ENCODE data around the gene TMEM272.

Gene TMEM272

DNA sequence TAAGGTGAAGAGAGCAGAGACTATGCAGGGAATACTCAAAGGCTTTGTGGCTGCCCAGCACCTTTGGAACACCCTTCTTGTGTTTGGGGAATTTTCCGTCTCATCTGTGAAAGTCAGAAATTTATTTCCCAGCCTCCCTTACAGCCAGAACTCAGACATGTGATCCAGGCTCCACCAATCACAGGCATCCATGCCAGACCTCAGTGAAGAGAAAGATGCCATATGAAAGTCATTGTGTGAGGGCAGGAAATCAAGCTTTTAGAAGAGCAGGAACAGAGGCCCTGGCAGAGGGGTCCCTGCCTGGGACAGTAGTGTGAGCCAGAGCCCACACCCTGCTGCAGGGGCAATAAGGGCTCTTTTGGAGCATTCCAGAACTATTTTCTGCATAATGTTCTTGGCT lies 28.9 kb upstream of the TMEM272 start:
- TF ChIP-seq SPI1 (IDR thresholded peaks at IDR 0.05; ENCODE audit: borderline replicate concordance, low read depth) (no peak), GABPA (IDR thresholded peaks at IDR 0.05; ENCODE audit: low read depth) (no peak), REST (IDR thresholded peaks at IDR 0.05; ENCODE audit: insufficient replicate concordance, low read depth) (no peak), POLR2AphosphoS5 (IDR thresholded peaks at IDR 0.05; ENCODE audit: low read depth) (no peak)
- TF ChIP-seq, protein P1, sequence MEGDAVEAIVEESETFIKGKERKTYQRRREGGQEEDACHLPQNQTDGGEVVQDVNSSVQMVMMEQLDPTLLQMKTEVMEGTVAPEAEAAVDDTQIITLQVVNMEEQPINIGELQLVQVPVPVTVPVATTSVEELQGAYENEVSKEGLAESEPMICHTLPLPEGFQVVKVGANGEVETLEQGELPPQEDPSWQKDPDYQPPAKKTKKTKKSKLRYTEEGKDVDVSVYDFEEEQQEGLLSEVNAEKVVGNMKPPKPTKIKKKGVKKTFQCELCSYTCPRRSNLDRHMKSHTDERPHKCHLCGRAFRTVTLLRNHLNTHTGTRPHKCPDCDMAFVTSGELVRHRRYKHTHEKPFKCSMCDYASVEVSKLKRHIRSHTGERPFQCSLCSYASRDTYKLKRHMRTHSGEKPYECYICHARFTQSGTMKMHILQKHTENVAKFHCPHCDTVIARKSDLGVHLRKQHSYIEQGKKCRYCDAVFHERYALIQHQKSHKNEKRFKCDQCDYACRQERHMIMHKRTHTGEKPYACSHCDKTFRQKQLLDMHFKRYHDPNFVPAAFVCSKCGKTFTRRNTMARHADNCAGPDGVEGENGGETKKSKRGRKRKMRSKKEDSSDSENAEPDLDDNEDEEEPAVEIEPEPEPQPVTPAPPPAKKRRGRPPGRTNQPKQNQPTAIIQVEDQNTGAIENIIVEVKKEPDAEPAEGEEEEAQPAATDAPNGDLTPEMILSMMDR (IDR thresholded peaks at IDR 0.05; ENCODE audit: insufficient read depth, low read length): no peak
- H3K27ac ChIP-seq (replicated peaks): no peak overlapping the region
- no peak for DNase-seq (ENCODE audit: low read depth in 1 of 2, low spot score in 1 of 2)

GRCh38 chr13:51873117-51873798 lies 28.3 kb upstream of the TMEM272 start:
- TF ChIP-seq GABPA (IDR thresholded peaks at IDR 0.05; ENCODE audit: low read depth) (no peak), SPI1 (IDR thresholded peaks at IDR 0.05; ENCODE audit: borderline replicate concordance, low read depth) (no peak), POLR2AphosphoS5 (IDR thresholded peaks at IDR 0.05; ENCODE audit: low read depth) (no peak), REST (IDR thresholded peaks at IDR 0.05; ENCODE audit: insufficient replicate concordance, low read depth) (no peak)
- TF ChIP-seq, protein P1 (IDR thresholded peaks at IDR 0.05; ENCODE audit: insufficient read depth, low read length): no peak
- H3K4me3 ChIP-seq (replicated peaks; ENCODE audit: insufficient read depth, low read length): no peak overlapping the region
- H3K27ac ChIP-seq (replicated peaks): no peak overlapping the region
- H3K27me3 ChIP-seq (ENCODE audit: insufficient read depth, poor library complexity, severe bottlenecking): no peaks in the 10 kb centered on the region
- DNase-seq (ENCODE audit: low read depth in 1 of 2, low spot score in 1 of 2): no peak

More for the DNA sequence above, 28.9 kb upstream of the TMEM272 start:
- H3K4me3 ChIP-seq (replicated peaks; ENCODE audit: insufficient read depth, low read length): no peak overlapping the region
- H3K27me3 ChIP-seq (ENCODE audit: insufficient read depth, poor library complexity, severe bottlenecking): no peaks in the 10 kb centered on the region

DNA sequence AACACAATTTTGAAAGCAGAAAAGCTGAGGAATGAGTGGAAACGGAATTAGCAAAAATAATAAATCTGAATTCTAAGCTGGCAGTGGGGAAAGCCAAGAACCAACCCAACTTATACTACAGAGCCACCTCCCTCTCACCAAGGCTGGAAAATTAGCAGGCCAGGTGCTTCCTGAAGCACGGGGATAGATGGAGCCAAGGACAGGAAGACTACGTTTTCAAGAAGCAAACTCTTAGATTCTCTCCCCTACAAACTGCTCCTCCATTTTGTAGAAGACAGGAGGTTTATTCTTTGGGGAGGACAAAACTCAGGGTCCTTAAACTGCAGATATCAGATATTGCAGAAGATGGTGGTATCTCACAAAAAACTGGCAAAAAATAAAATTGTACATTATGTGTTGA lies 25.6 kb upstream of the TMEM272 start:
- no peak overlapping the region for H3K4me3 ChIP-seq (replicated peaks; ENCODE audit: insufficient read depth, low read length)
- DNase-seq (ENCODE audit: low read depth in 1 of 2, low spot score in 1 of 2): no peak
- TF ChIP-seq, protein P1 (IDR thresholded peaks at IDR 0.05; ENCODE audit: insufficient read depth, low read length): no peak
- TF ChIP-seq SPI1 (IDR thresholded peaks at IDR 0.05; ENCODE audit: borderline replicate concordance, low read depth) (no peak), GABPA (IDR thresholded peaks at IDR 0.05; ENCODE audit: low read depth) (no peak)
- no peak overlapping the region for H3K27ac ChIP-seq (replicated peaks)
- no peaks in the 10 kb centered on the region for H3K27me3 ChIP-seq (ENCODE audit: insufficient read depth, poor library complexity, severe bottlenecking)

- H3K27ac ChIP-seq (replicated peaks): no peak overlapping the region
- no peaks in the 10 kb centered on the region for H3K27me3 ChIP-seq (ENCODE audit: insufficient read depth, poor library complexity, severe bottlenecking)
- H3K4me3 ChIP-seq (replicated peaks; ENCODE audit: insufficient read depth, low read length): no peak overlapping the region
- DNase-seq (ENCODE audit: low read depth in 1 of 2, low spot score in 1 of 2): no peak
- TF ChIP-seq GABPA (IDR thresholded peaks at IDR 0.05; ENCODE audit: low read depth): no peak
Observed at GRCh38 chr13:51869916-51870315, 24.9 kb upstream of the TMEM272 start.

Measured in HL-60 (cell line).